Measurements from ENCODE around the gene MEI4.

DNA sequence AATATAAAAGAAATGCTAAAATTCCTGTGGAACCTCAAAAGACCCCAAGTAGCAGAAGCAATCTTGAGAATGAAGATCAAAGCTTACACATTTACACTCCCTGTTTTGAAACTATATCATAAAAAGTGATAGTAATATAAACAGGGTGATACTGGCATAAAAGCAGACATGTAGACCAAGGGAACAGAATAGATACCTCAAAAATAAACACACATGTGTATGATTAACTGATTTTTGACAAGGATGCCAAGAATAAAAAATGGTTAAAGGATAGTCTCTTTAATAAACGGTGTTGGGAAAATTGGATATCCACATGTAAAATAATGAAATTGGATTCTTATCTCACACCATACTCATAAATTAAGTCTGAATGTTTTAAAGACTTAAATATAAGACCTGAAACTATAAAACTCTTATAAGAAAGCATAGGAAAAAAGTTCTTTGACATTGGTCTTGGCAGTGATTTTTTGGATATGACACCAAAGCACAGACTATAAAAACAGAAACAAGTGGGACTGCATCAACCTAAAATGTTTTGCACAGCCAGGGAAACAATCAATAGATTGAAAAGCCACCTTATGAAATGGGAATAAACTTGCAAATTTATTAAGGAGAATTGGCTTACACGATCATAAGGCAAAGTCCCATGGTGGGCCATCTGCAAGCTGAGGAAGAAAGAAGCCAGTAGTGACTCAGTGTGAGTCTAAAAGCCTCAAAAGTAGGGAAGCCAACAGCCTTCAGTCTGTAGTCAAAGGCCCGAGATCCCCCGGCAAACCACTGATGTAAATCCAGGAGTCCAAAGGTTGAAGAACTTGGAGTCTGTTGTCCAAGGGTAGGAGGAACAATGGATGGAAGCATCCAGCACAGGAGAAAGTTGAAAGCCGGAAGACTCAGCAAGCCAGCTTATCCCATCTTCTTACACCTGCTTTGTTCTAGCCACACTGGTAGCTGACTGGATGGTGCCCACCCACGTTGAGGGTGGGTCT, 144.3 kb downstream of the MEI4 start:
- TF ChIP-seq, protein P1, sequence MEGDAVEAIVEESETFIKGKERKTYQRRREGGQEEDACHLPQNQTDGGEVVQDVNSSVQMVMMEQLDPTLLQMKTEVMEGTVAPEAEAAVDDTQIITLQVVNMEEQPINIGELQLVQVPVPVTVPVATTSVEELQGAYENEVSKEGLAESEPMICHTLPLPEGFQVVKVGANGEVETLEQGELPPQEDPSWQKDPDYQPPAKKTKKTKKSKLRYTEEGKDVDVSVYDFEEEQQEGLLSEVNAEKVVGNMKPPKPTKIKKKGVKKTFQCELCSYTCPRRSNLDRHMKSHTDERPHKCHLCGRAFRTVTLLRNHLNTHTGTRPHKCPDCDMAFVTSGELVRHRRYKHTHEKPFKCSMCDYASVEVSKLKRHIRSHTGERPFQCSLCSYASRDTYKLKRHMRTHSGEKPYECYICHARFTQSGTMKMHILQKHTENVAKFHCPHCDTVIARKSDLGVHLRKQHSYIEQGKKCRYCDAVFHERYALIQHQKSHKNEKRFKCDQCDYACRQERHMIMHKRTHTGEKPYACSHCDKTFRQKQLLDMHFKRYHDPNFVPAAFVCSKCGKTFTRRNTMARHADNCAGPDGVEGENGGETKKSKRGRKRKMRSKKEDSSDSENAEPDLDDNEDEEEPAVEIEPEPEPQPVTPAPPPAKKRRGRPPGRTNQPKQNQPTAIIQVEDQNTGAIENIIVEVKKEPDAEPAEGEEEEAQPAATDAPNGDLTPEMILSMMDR (IDR thresholded peaks at IDR 0.05): no peak
- no peak for TF ChIP-seq POLR2A (IDR thresholded peaks at IDR 0.05)
